Mesodermal cell (in vitro differentiated cells): ENCODE measurements around the gene ANAPC2.

Source experiments
- H3K27ac ChIP-seq: 2 replicates; pipeline ENCODE4 v1.7.0; 2013; ENCODE audit warnings: mild to moderate bottlenecking, low read depth, low read length, moderate library complexity; ENCODE audit not compliant: severe bottlenecking
- H3K36me3 ChIP-seq: 2 replicates; pipeline ENCODE4 v1.7.1; 2013; ENCODE audit warnings: mild to moderate bottlenecking, low read length, moderate library complexity; ENCODE audit not compliant: control insufficient read depth, insufficient read depth
- H3K4me1 ChIP-seq: one replicate; pipeline ENCODE4 v1.7.1; 2013; ENCODE audit warnings: mild to moderate bottlenecking, low read length; ENCODE audit not compliant: insufficient read depth, control insufficient read depth, poor library complexity, severe bottlenecking
- H3K4me3 ChIP-seq: 2 replicates; pipeline ENCODE4 v1.7.0; 2013; ENCODE audit warnings: low read length, control low read depth, mild to moderate bottlenecking; ENCODE audit not compliant: insufficient read depth, poor library complexity, severe bottlenecking; ENCODE audit errors: extremely low read depth
- H3K9me3 ChIP-seq: 2 replicates; pipeline ENCODE4 v1.7.1; 2013; ENCODE audit warnings: mild to moderate bottlenecking, low read length, moderate library complexity; ENCODE audit not compliant: control insufficient read depth
- WGBS, 2 experiments: methylation state at CpG; one replicate each; pipeline ENCODE4 v1.1.5; 2013; ENCODE audit warnings: missing lambda C conversion rate in 2 of 2; ENCODE audit not compliant: insufficient coverage in 2 of 2; 5-methylcytosine and 5-hydroxymethylcytosine counted together

Gene ANAPC2

DNA sequence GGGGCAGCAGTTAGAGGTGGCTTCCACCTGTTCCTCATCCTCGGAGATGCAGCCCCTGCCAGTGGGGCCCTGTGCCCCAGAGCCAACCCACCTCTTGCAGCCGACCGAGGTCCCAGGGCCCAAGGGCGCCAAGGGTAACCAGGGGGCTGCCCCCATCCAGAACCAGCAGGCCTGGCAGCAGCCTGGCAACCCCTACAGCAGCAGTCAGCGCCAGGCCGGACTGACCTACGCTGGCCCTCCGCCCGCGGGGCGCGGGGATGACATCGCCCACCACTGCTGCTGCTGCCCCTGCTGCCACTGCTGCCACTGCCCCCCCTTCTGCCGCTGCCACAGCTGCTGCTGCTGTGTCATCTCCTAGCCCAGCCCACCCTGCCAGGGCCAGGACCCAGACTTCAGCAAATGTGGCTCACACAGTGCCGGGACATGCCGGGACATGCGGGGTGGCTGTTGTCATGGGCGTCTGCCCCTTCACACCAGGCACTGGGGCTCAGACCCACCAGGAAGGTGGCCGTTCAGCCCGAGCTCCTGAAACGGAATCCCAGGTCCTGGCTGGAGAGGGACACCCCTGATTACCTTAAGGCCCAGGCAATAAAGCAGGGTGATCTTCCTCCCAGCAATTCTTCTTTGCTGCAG lies 37.5 kb upstream of the ANAPC2 start:
- H3K9me3 ChIP-seq, result no peaks in the 10 kb centered on the region
- no peaks in the 10 kb centered on the region for H3K36me3 ChIP-seq
- H3K4me3 ChIP-seq, result no peak overlapping the region
- H3K27ac ChIP-seq, result no peak overlapping the region
- 90 to 93% methylated on average over 13 to 21 of the region's 21 CpGs for WGBS, 2 experiments
- H3K4me1 ChIP-seq, result peaks cover 7% of the 10 kb centered on the region

DNA sequence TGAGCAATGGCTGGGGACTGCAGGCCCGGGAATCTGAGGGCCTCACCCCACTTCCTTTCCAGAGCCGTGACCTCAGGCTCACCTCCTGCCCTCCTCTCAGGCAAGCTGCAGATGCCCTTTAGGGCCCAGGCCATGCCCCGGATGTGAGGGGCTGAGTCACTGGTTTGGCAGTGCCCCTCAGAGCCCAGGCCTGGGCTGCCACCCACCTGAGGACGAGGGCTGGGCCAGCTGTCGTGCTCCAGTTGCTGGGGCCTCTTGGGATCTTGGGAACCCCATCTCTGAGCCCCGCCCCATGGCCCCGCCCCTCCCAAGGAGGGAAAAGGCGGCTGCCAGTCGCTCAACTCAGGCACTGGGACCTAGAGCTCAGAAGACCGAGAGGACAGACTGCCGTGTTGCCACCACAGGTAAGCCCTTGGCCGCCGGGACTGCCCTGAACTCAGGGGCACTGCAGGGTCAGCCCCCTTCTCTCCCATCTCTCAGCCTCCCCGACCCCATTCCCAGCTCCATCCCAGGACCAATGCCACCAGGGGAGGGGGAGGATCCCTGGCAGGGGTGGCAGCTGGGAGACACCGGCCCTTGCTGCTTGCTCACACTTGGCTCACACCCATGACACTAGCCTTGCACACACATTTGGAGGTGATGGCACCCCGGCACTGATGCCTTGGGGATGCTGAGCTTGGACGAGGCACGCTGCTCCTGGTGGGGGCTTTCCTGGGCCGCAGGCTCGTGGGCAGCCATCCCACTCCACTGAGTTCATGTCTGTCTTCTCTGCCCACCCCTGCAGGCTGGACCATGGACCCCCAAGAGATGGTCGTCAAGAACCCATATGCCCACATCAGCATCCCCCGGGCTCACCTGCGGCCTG lies 36.7 kb upstream of the ANAPC2 start, which contains the start of gene CYSRT1:
Gene CYSRT1, plus strand, starts transcription at position 345 of the 865 bp plus-strand sequence. Its CDS starts 448 bp downstream, at position 793.
- Histone ChIP-seq H3K9me3 (no peaks in the 10 kb centered on the region), H3K36me3 (no peaks in the 10 kb centered on the region), H3K27ac (no peak within 1 kb of the TSS), H3K4me1 (peaks cover 7% of the 10 kb centered on the region), H3K4me3 (peak within 1 kb of the TSS; percentile 82)
- WGBS, 2 experiments, result 77 to 82% methylated on average over 16 to 17 of the region's 23 CpGs

GRCh38 chr9:137223078-137223970 lies 35.0 kb upstream of the ANAPC2 start:
- no peaks in the 10 kb centered on the region for H3K36me3 ChIP-seq
- 4% methylated on average over 45 to 52 of the region's 63 CpGs for WGBS, 2 experiments
- H3K9me3 ChIP-seq, result no peaks in the 10 kb centered on the region
- peak overlapping the region; percentile 66 for H3K27ac ChIP-seq
- H3K4me1 ChIP-seq, result peaks cover 12% of the 10 kb centered on the region
- H3K4me3 ChIP-seq, result peak overlapping the region; percentile 82

DNA sequence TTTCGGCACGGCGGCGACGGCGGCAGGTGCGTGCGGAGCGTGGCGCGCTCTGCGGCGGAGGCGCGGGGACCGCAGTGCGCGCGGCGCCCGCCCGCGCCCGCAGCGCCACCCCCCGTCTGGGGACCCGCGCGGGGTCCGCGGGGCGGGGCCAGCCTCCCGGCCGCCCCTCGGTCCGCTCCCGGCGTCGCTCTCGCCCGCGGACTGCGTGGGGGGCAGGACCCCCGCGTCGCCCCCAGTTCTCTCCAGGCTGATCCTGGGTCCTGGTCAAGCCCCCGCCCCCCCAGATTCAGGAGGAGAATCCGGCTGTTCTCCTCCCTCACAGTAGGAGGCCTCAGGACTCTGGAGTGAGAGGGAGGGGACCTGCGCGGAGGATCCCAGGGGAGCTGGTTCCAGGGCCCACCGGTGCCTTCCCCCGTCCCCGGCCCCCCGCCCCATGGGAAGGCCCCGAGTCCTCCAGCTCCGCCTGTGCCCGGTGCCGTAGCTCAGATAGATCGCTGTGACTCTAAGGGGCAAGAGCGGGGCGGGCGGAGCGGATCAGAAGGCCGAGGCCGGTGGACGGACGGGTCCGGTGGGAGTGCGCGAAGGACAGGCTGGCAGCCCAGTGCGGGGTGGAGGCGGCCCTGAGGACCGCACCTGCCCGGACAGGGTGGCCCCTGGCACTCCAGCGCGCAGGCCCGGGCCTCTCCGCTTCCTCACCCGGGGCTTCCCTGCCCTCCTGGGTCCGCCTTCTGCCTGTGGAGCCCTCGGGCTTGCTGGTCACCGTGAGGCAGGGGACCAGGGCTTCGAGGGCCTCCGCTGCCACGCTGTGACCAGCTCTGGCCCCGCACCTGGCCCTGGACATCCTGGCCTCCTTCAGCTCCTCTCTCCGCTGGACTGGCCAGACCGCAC lies 34.1 kb upstream of the ANAPC2 start, which contains the start of gene RNF208:
Gene RNF208, minus strand, starts transcription at position 51 of the 888 bp plus-strand sequence. CDS start 1,028 bp downstream, outside the sequence.
- H3K4me3 ChIP-seq, result peak within 1 kb of the TSS; percentile 82
- WGBS, 2 experiments, result 12 to 17% methylated on average over 44 to 70 of the region's 88 CpGs
- H3K4me1 ChIP-seq, result peaks cover 21% of the 10 kb centered on the region
- no peak within 1 kb of the TSS for H3K27ac ChIP-seq
- H3K9me3 ChIP-seq, result no peaks in the 10 kb centered on the region
- no peaks in the 10 kb centered on the region for H3K36me3 ChIP-seq

DNA sequence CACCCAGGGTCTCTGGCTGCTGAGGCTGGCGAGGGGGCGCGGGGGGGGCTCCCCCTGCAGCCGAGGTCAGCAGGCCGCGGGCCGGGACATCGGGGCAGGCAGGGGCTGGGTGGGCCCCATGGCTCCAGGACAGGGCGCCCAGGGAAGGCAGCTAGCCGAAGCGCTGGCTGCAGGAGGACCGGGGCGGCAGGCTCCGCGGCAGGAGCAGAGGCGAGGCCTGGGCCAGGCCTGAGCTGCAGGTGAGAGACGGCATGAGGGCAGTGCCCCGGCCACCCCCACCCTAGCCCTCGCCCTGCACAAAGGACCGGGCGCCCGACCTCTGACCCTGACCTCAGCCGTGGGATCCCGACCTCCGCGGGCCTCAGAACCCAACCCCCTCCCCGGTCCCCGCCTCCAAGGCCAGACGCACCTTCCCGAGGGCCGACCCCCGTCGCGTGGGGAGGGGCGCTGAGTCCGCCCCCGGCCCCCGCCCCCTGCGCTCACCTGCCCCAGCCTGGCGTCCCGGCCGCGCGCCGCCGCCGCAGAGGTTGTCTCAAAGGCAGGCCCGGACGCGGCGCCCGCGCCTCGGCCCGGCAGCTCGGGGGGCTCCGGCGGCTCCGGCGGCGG lies 33.2 kb upstream of the ANAPC2 start:
- no peak overlapping the region for H3K27ac ChIP-seq
- WGBS, 2 experiments, result 8 to 20% methylated on average over 20 to 54 of the region's 61 CpGs
- no peaks in the 10 kb centered on the region for H3K9me3 ChIP-seq
- peaks cover 2% of the 10 kb centered on the region for H3K36me3 ChIP-seq
- peaks cover 21% of the 10 kb centered on the region for H3K4me1 ChIP-seq
- H3K4me3 ChIP-seq, result peak overlapping the region; percentile 36

GRCh38 chr9:137221095-137221505 lies 32.7 kb upstream of the ANAPC2 start:
- WGBS, 2 experiments, result 95% methylated on average over 4 of the region's 14 CpGs; no CpG with 5 or more reads in 1 of the 2 experiments

GRCh38 chr9:137220317-137221094 lies 32.1 kb upstream of the ANAPC2 start:
- 96% methylated on average over 48 to 50 of the region's 52 CpGs for WGBS, 2 experiments
- peaks cover 11% of the 10 kb centered on the region for H3K36me3 ChIP-seq
- H3K4me3 ChIP-seq, result no peak overlapping the region
- no peaks in the 10 kb centered on the region for H3K9me3 ChIP-seq
- H3K27ac ChIP-seq, result no peak overlapping the region
- peaks cover 21% of the 10 kb centered on the region for H3K4me1 ChIP-seq

More at GRCh38 chr9:137221095-137221505, 32.7 kb upstream of the ANAPC2 start:
- Histone ChIP-seq H3K9me3 (no peaks in the 10 kb centered on the region), H3K4me3 (no peak overlapping the region), H3K36me3 (peaks cover 7% of the 10 kb centered on the region), H3K27ac (no peak overlapping the region), H3K4me1 (peaks cover 21% of the 10 kb centered on the region)

- H3K27ac ChIP-seq, result no peak overlapping the region
- H3K4me1 ChIP-seq, result peaks cover 21% of the 10 kb centered on the region
- no peak overlapping the region for H3K4me3 ChIP-seq
- no peaks in the 10 kb centered on the region for H3K9me3 ChIP-seq
- 96 to 98% methylated on average over 8 to 10 of the region's 10 CpGs for WGBS, 2 experiments
- peaks cover 17% of the 10 kb centered on the region for H3K36me3 ChIP-seq
These were observed 31.5 kb upstream of the ANAPC2 start for GRCh38 chr9:137219757-137220316.
